C4-2B (cell line): Measurements from ENCODE around the gene CENPC.

Experiments
- CTCF ChIP-seq: fragments of 450-650 bp; conservative IDR thresholded peaks from 2 replicates; pipeline ENCODE4 v1.5.1; 2017; ENCODE audit warnings: mild to moderate bottlenecking
- ZFX ChIP-seq: fragments of 450-650 bp; IDR thresholded peaks from 2 replicates; pipeline ENCODE4 v1.6.1; 2017

GRCh38 chr4:67460574-67460973 lies 84.7 kb downstream of the CENPC start:
- TF ChIP-seq CTCF: no peak
- no peak for TF ChIP-seq ZFX
